ENCODE data around the gene BRD1. TPM values are rescaled to one million over a fixed set of nuclear protein-coding genes. Genes with fewer than 3 reads are reported as not detected.

Gene BRD1
- total RNA-seq, 3 donors from 2014 or later (not counting 1 experiment from before 2014, with no cell fraction given) = 126 to 154 (median 132) TPM

- H3K27ac Mint-ChIP-seq = no peak overlapping the region
Observed at GRCh38 chr22:49779211-49779610, 48.5 kb downstream of the BRD1 start.

GRCh38 chr22:49777569-49778249 lies 50.0 kb downstream of the BRD1 start:
- Histone ChIP-seq H3K4me1 (ENCODE audit: control insufficient read depth, insufficient read depth, low read length) (peaks cover 15% of the 10 kb centered on the region), H3K27ac (ENCODE audit: low read length) (no peak overlapping the region), H3K4me3 (ENCODE audit: low read length) (no peak overlapping the region), H3K27me3 (ENCODE audit: control insufficient read depth, insufficient read depth, low read length) (no peaks in the 10 kb centered on the region), H3K36me3 (ENCODE audit: control insufficient read depth, insufficient read depth, low read length) (peaks cover 48% of the 10 kb centered on the region), H3K9me3 (ENCODE audit: control insufficient read depth, insufficient read depth, low read length) (no peaks in the 10 kb centered on the region)
- TF ChIP-seq CTCF (IDR thresholded peaks at IDR 0.05) = no peak
- Mint-ChIP-seq H3K9me3 (no peaks in the 10 kb centered on the region), H3K27ac (no peak overlapping the region), H3K27me3 (ENCODE audit: low read depth in 2 of 2) (no peaks in the 10 kb centered on the region), H3K4me3 (no peak overlapping the region), H3K36me3 (no peaks in the 10 kb centered on the region), H3K4me1 (no peaks in the 10 kb centered on the region)
- ATAC-seq (no peak), DNase-seq (no peak)
- intact Hi-C loops (cut with micrococcal nuclease) = no loop called here
- WGBS (ENCODE audit: insufficient coverage) = 93% methylated on average over 40 of the region's 40 CpGs

More at GRCh38 chr22:49779211-49779610, 48.5 kb downstream of the BRD1 start:
- intact Hi-C loops (cut with micrococcal nuclease) = no loop called here
- DNase-seq = no peak
- no peaks in the 10 kb centered on the region for H3K36me3 Mint-ChIP-seq
- ATAC-seq = no peak
- Histone ChIP-seq H3K9me3 (ENCODE audit: control insufficient read depth, insufficient read depth, low read length) (no peaks in the 10 kb centered on the region), H3K36me3 (ENCODE audit: control insufficient read depth, insufficient read depth, low read length) (peaks cover 53% of the 10 kb centered on the region), H3K27ac (ENCODE audit: low read length) (no peak overlapping the region), H3K27me3 (ENCODE audit: control insufficient read depth, insufficient read depth, low read length) (no peaks in the 10 kb centered on the region), H3K4me3 (ENCODE audit: low read length) (no peak overlapping the region), H3K4me1 (ENCODE audit: control insufficient read depth, insufficient read depth, low read length) (peaks cover 25% of the 10 kb centered on the region)
- no peaks in the 10 kb centered on the region for H3K9me3 Mint-ChIP-seq
- WGBS (ENCODE audit: insufficient coverage) = 96% methylated on average over 13 of the region's 13 CpGs
- TF ChIP-seq CTCF (IDR thresholded peaks at IDR 0.05) = no peak
- H3K4me3 Mint-ChIP-seq = no peak overlapping the region
- H3K4me1 Mint-ChIP-seq = peaks cover 4 to 5% of the 10 kb centered on the region in 2 donors
- H3K27me3 Mint-ChIP-seq (ENCODE audit: low read depth in 2 of 2) = no peaks in the 10 kb centered on the region

- WGBS (ENCODE audit: insufficient coverage) = 92% methylated on average over 29 of the region's 29 CpGs
- Mint-ChIP-seq H3K27me3 (ENCODE audit: low read depth in 2 of 2) (no peaks in the 10 kb centered on the region), H3K9me3 (no peaks in the 10 kb centered on the region), H3K4me3 (no peak overlapping the region), H3K36me3 (no peaks in the 10 kb centered on the region), H3K27ac (peak overlapping the region in 1 of 2 donors; percentile 44), H3K4me1 (no peaks in the 10 kb centered on the region)
- no peaks in the 10 kb centered on the region for H3K9me3 ChIP-seq (ENCODE audit: control insufficient read depth, insufficient read depth, low read length)
- intact Hi-C loops (cut with micrococcal nuclease) = no loop called here
- ATAC-seq (no peak), DNase-seq (no peak)
- H3K27me3 ChIP-seq (ENCODE audit: control insufficient read depth, insufficient read depth, low read length) = no peaks in the 10 kb centered on the region
- H3K4me3 ChIP-seq (ENCODE audit: low read length) = no peak overlapping the region
- TF ChIP-seq CTCF (IDR thresholded peaks at IDR 0.05) = no peak
- peaks cover 48% of the 10 kb centered on the region for H3K36me3 ChIP-seq (ENCODE audit: control insufficient read depth, insufficient read depth, low read length)
- H3K27ac ChIP-seq (ENCODE audit: low read length) = no peak overlapping the region
- H3K4me1 ChIP-seq (ENCODE audit: control insufficient read depth, insufficient read depth, low read length) = peaks cover 15% of the 10 kb centered on the region
Observed at GRCh38 chr22:49776891-49777290, 50.8 kb downstream of the BRD1 start.

Measured in natural killer cell (primary cell).